SH-SY5Y (cell line): ENCODE data around the gene BAIAP3.

Experiments used
- GATA2 ChIP-seq: IDR thresholded peaks from 2 replicates; pipeline ENCODE4 v1.6.1; 2011; ENCODE audit warnings: mild to moderate bottlenecking, low read depth, low read length
- GATA3 ChIP-seq: IDR thresholded peaks from 2 replicates; pipeline ENCODE4 v1.6.1; 2011; ENCODE audit warnings: low read depth, mild to moderate bottlenecking, low read length, moderate library complexity

DNA sequence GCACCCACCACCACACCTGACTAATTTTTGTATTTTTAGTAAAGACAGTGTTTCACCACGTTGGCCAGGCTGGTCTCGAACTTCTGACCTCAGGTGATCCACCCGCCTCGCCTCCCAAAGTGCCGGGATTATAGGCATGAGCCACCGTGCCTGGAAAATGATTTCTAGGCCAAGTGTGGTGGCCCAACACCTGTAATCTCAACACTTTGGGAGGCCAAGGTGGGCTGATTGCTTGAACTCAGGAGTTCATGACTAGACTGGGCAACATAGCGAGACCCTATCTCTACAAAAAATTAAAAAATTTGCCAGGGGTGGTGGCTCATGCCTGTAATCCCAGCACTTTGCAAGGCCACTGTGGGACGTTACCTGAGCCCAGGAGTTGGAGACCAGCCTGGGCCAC, 11.0 kb upstream of the BAIAP3 start:
- TF ChIP-seq GATA2 (no peak), GATA3 (no peak)
